ENCODE results near the gene COL13A1.

The COL13A1 gene

GRCh38 chr10:69835233-69835632 lies 33.5 kb downstream of the COL13A1 start:
- H3K4me3 ChIP-seq (ENCODE audit: low read depth, low read length), result no peak overlapping the region
- no peak for DNase-seq (ENCODE audit: low read depth)
- no peak for TF ChIP-seq CTCF (IDR thresholded peaks at IDR 0.05; ENCODE audit: insufficient read depth, low read depth, low read length, missing control alignments)

GRCh38 chr10:69835875-69836730 lies 34.4 kb downstream of the COL13A1 start:
- no peak overlapping the region for H3K4me3 ChIP-seq (ENCODE audit: low read depth, low read length)
- TF ChIP-seq CTCF (IDR thresholded peaks at IDR 0.05; ENCODE audit: insufficient read depth, low read depth, low read length, missing control alignments), result no peak
- no peak for DNase-seq (ENCODE audit: low read depth)

DNA sequence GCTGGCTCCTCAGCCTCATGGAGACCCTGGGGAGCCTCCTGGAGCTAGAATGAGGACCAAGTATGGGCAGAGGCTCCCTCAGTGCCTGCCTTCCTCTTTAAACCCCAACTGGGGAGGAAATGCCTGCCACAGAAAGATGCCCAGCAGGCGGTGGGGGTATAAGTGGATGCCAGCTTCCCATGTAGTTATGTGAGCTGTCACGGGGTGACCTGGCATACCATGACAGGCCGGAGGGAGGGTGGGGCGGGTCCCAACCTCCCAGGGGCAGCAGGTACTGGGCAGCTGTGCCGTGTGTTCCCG lies 35.0 kb downstream of the COL13A1 start:
- TF ChIP-seq CTCF (IDR thresholded peaks at IDR 0.05; ENCODE audit: insufficient read depth, low read depth, low read length, missing control alignments), result no peak
- DNase-seq (ENCODE audit: low read depth), result no peak
- H3K4me3 ChIP-seq (ENCODE audit: low read depth, low read length), result no peak overlapping the region

DNA sequence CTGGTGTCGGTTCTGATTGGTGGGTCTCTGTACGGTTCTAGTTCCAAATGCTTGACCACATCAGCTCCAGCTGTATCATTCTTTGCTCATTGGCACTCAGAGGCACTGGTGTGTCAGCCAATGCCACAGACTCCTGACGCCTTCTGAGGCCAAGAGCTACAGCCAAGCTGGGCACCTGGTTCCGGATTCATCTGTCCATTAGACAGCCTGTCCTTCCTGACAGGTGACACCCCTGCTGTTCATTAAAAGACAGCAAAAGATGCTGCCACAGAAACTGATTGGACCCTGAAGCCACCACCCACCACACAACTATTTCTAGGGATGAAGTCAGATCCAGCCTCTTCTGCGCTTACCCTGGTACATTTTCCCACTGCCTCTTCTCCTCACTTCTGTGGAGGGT lies 35.6 kb downstream of the COL13A1 start:
- no peak for DNase-seq (ENCODE audit: low read depth)
- H3K4me3 ChIP-seq (ENCODE audit: low read depth, low read length), result no peak overlapping the region
- no peak for TF ChIP-seq CTCF (IDR thresholded peaks at IDR 0.05; ENCODE audit: insufficient read depth, low read depth, low read length, missing control alignments)

DNA sequence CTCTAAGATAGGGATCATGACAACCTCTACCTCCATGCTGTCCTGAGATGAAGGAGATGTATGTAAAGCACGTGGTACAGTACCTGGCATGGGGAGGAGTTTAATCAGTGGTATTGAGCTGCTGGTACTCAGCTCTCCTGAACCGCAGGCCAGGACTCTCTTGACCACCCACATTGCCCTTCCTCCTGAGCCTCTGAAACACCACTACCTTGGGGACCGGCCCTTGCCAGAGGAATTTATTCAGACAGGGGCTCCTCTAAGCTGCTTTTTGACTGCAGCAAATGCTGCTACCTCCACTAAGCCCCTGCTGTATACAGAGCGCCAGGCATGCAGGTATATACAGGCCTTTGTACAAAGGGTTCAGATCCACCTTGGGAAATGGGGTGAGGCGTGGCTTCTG lies 36.7 kb downstream of the COL13A1 start:
- no peak for TF ChIP-seq CTCF (IDR thresholded peaks at IDR 0.05; ENCODE audit: insufficient read depth, low read depth, low read length, missing control alignments)

DNA sequence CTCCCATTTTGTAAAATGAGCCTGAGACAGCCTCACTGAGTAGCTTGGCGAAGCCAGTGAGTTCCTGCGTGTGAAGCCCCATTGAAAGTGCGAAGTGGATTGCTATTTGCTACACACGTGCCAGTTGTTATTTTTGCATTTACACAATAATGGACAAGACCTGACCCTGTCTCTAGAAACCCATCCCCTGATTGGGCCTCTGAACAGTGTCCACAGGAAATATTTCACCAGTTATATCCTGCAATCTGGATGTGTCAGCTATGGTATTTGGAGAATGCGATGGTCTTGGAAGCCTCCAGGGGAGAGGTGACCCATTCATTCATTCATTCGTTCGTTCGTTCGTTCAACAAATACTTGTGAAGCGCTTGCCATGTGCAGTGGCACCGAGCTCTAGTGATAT lies 37.1 kb downstream of the COL13A1 start:
- H3K4me3 ChIP-seq (ENCODE audit: low read depth, low read length), result no peak overlapping the region
- no peak for TF ChIP-seq CTCF (IDR thresholded peaks at IDR 0.05; ENCODE audit: insufficient read depth, low read depth, low read length, missing control alignments)
- no peak for DNase-seq (ENCODE audit: low read depth)

More for the DNA sequence above, 36.7 kb downstream of the COL13A1 start:
- no peak for DNase-seq (ENCODE audit: low read depth)
- H3K4me3 ChIP-seq (ENCODE audit: low read depth, low read length), result no peak overlapping the region

Data from GM12865 (cell line).